ENCODE results near the gene PIK3C2B. TPM values are rescaled to one million over a fixed set of nuclear protein-coding genes. Genes with fewer than 3 reads are reported as not detected.

The PIK3C2B gene
- polyA plus RNA-seq, 1 donor (not counting 4 experiments of a cell fraction or from before 2014, with no cell fraction given), result 5.4 TPM

- FAIRE-seq (no peak), DNase-seq (ENCODE audit: low read depth, low spot score) (no peak)
- Histone ChIP-seq H3K27me3 (ENCODE audit: control insufficient read depth, extremely low read depth, insufficient read depth, low read length) (no peaks in the 10 kb centered on the region), H3K9me3 (ENCODE audit: control insufficient read depth, low read depth, low read length) (no peaks in the 10 kb centered on the region), H3K4me1 (ENCODE audit: control insufficient read depth, extremely low read depth, insufficient read depth, low read length) (peaks cover 10% of the 10 kb centered on the region), H3K4me2 (ENCODE audit: control insufficient read depth, extremely low read depth, insufficient read depth, low read depth, low read length) (no peak overlapping the region), H3K27ac (ENCODE audit: control insufficient read depth, insufficient read depth, low read length) (no peak overlapping the region), H3K9ac (ENCODE audit: control insufficient read depth, extremely low read depth, insufficient read depth, low read length) (no peak overlapping the region), H3K9me1 (ENCODE audit: control insufficient read depth, extremely low read depth, insufficient read depth, low read length) (no peaks in the 10 kb centered on the region), H2AFZ (ENCODE audit: control insufficient read depth, low read length) (no peak overlapping the region), H3K4me3 (ENCODE audit: control insufficient read depth in 2 of 3, extremely low read depth in 1 of 3, insufficient read depth in 2 of 3, low read depth in 1 of 3, low read length in 3 of 3) (no peak overlapping the region), H3K36me3 (ENCODE audit: control insufficient read depth in 2 of 2, extremely low read depth in 1 of 2, insufficient read depth in 2 of 2, low read length in 2 of 2) (peaks cover 2 to 13% of the 10 kb centered on the region in 2 experiments), H4K20me1 (ENCODE audit: control insufficient read depth, extremely low read depth, insufficient read depth, low read length) (no peaks in the 10 kb centered on the region), H3K79me2 (ENCODE audit: control insufficient read depth, insufficient read depth, low read length) (no peaks in the 10 kb centered on the region)
- dilution Hi-C loops (cut with MboI; ENCODE audit: extremely low pct_ligation_motif_present, low sequenced_read_pairs), result no loop called here
- TF ChIP-seq CTCF (optimal IDR thresholded peaks at IDR 0.05 in 1 of 3, IDR thresholded peaks at IDR 0.05 in 1 of 3, conservative IDR thresholded peaks at IDR 0.05 in 1 of 3; ENCODE audit: extremely low read depth in 1 of 3, insufficient read depth in 2 of 3, low read length in 3 of 3), result no peak
- TF ChIP-seq EZH2 (IDR thresholded peaks at IDR 0.05; ENCODE audit: low read length), result no peak
These were observed 39.4 kb downstream of the PIK3C2B start for GRCh38 chr1:204455063-204455830.

GRCh38 chr1:204454476-204454875 lies 40.1 kb downstream of the PIK3C2B start:
- Histone ChIP-seq H3K4me1 (ENCODE audit: control insufficient read depth, extremely low read depth, insufficient read depth, low read length) (peaks cover 14% of the 10 kb centered on the region), H3K4me3 (ENCODE audit: control insufficient read depth in 2 of 3, extremely low read depth in 1 of 3, insufficient read depth in 2 of 3, low read depth in 1 of 3, low read length in 3 of 3) (no peak overlapping the region), H3K79me2 (ENCODE audit: control insufficient read depth, insufficient read depth, low read length) (no peaks in the 10 kb centered on the region), H3K36me3 (ENCODE audit: control insufficient read depth in 2 of 2, extremely low read depth in 1 of 2, insufficient read depth in 2 of 2, low read length in 2 of 2) (peaks cover 2 to 6% of the 10 kb centered on the region in 2 experiments), H4K20me1 (ENCODE audit: control insufficient read depth, extremely low read depth, insufficient read depth, low read length) (no peaks in the 10 kb centered on the region), H3K27ac (ENCODE audit: control insufficient read depth, insufficient read depth, low read length) (no peak overlapping the region), H3K27me3 (ENCODE audit: control insufficient read depth, extremely low read depth, insufficient read depth, low read length) (no peaks in the 10 kb centered on the region), H3K9me3 (ENCODE audit: control insufficient read depth, low read depth, low read length) (no peaks in the 10 kb centered on the region), H3K4me2 (ENCODE audit: control insufficient read depth, extremely low read depth, insufficient read depth, low read depth, low read length) (no peak overlapping the region), H3K9ac (ENCODE audit: control insufficient read depth, extremely low read depth, insufficient read depth, low read length) (no peak overlapping the region), H3K9me1 (ENCODE audit: control insufficient read depth, extremely low read depth, insufficient read depth, low read length) (no peaks in the 10 kb centered on the region), H2AFZ (ENCODE audit: control insufficient read depth, low read length) (no peak overlapping the region)
- dilution Hi-C loops (cut with MboI; ENCODE audit: extremely low pct_ligation_motif_present, low sequenced_read_pairs), result no loop called here
- DNase-seq (ENCODE audit: low read depth, low spot score), result no peak
- no peak for TF ChIP-seq EZH2 (IDR thresholded peaks at IDR 0.05; ENCODE audit: low read length)
- TF ChIP-seq CTCF (optimal IDR thresholded peaks at IDR 0.05 in 1 of 3, IDR thresholded peaks at IDR 0.05 in 1 of 3, conservative IDR thresholded peaks at IDR 0.05 in 1 of 3; ENCODE audit: extremely low read depth in 1 of 3, insufficient read depth in 2 of 3, low read length in 3 of 3), result no peak
- no peak for FAIRE-seq

Data from keratinocyte (primary cell).